Epithelial cell of proximal tubule (primary cell): Measurements from ENCODE around the gene VWDE. TPM values are rescaled to one million over a fixed set of nuclear protein-coding genes. Genes with fewer than 3 reads are reported as not detected.
A peak's percentile ranks its signal among the peaks of the same experiment; 100 is the strongest.
"Not testable (repeated sequence)": the region's sequence is repeated elsewhere in the genome, so short reads cannot be mapped to it uniquely, and the experiment has no call there.

Source experiments
- DNase-seq: peaks from one replicate; pipeline ENCODE4 v3.0.0-alpha.2; 2011; ENCODE audit warnings: low read depth
- H3K4me3 ChIP-seq: 2 replicates; pipeline ENCODE4 v1.5.1; 2011; ENCODE audit warnings: low read depth, mild to moderate bottlenecking, low read length
- CTCF ChIP-seq: conservative IDR thresholded peaks from 2 replicates; pipeline ENCODE4 v1.5.1; 2012; ENCODE audit warnings: low read depth, mild to moderate bottlenecking, low read length
- total RNA-seq: library from RNA; depleted of rRNA; stranded (reverse); fragments of >200 nt; gene quantifications from 2 replicates; pipeline ENCODE4 v1.2.3, GENCODE V29; 2015

Gene VWDE
- total RNA-seq: 0.12 and 0.29 TPM in 2 replicates

- TF ChIP-seq CTCF: no peak
- peak within 1 kb of the TSS; percentile 68 for H3K4me3 ChIP-seq
- no peak for DNase-seq
Measured at GRCh38 chr7:12403287-12404181, at the start of gene VWDE. VWDE (minus strand) TSS chr7:12403865; CDS start chr7:12403716, 149 bp downstream.

GRCh38 chr7:12453136-12453535 is 49.5 kb upstream of the VWDE start:
- H3K4me3 ChIP-seq, DNase-seq: not testable (repeated sequence)

- no peak overlapping the region for H3K4me3 ChIP-seq
- TF ChIP-seq CTCF: no peak
- DNase-seq: no peak
Measured at GRCh38 chr7:12450615-12451014, 47.0 kb upstream of the VWDE start.

- no peak overlapping the region for H3K4me3 ChIP-seq
- no peak for TF ChIP-seq CTCF
- no peak for DNase-seq
Measured at GRCh38 chr7:12444785-12445184, 41.1 kb upstream of the VWDE start.

GRCh38 chr7:12440229-12440628 is 36.6 kb upstream of the VWDE start:
- TF ChIP-seq CTCF: no peak
- H3K4me3 ChIP-seq: no peak overlapping the region
- DNase-seq: no peak

GRCh38 chr7:12436896-12437535 is 33.4 kb upstream of the VWDE start:
- no peak for DNase-seq
- peak; percentile 40 for TF ChIP-seq CTCF
- H3K4me3 ChIP-seq: no peak overlapping the region

GRCh38 chr7:12436126-12436525 is 32.5 kb upstream of the VWDE start:
- DNase-seq: no peak
- no peak for TF ChIP-seq CTCF
- no peak overlapping the region for H3K4me3 ChIP-seq
